ENCODE measurements around the gene GNAT3.
A peak's percentile ranks its signal among the peaks of the same experiment; 100 is the strongest.

The GNAT3 gene

DNA sequence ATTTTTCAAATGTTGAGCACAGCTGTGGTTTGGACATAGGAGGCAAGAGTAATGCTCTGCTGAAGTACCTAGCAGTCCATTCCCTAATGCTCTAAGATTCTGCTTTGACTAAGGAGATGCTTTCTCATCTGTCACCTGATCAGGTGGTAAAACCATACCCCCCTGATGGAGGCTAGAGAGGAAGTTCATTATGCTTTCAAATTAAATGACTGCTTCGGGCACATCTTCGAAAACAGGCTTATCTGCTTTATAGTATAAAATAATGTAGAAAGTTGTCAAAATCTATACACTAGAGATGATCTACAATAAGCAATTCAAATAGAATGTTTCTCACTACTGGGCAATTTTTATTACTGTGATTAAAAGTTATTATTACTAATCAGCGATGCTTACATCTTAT, at the start of gene GNAT3:
GNAT3 (minus strand) TSS at position 101 of the 400 bp plus-strand sequence. CDS start 138 bp downstream, outside the sequence.
- no peak for DNase-seq (ENCODE audit: low spot score)

DNA sequence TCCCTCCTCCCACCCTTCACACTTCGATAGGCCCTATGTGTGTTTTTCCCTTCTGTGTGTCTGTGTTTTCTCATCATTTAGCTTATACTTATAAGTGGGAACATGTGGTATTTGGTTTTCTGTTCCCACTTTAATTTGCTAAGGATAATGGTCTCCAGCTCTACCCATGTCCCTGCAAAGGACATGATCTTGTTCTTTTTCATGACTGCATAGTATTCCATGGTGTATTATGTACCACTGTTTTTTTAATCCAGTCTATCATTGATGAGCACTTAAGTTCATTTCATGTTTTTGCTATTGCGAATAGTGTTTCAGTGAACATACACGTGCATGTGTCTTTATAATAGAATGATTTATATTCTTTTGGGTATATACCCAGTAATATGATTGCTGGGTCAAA, 46.3 kb upstream of the GNAT3 start:
- DNase-seq (ENCODE audit: low spot score), result no peak

DNA sequence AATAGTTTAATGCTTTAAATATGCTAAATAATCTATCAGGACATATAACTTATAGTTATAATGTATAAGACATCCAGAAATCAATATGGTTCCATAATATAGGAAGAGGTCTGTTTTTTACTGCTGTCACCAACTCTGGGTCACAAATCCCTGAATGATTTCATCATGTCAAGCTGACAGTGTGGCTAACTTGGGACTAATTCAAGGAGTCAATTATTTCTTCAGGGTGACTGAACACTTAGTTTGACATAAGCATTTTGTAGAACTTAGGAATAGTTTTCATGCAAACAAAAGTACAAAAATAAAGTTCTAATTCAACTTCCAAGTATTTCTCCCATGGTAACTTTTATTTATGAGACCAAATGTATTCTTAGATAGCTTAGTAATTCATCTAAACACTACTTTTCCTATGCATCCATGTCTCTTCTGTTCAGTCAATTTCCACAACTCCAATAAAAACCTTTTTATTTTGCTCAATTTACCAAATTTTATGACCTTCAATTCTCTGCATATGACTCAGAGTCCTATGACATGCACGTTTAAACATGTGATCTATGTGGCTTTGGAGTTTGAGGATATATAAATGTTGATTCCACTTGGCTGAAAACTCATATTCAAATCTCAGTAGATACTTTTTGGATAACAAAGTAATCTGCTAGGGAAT, 40.3 kb upstream of the GNAT3 start:
- DNase-seq (ENCODE audit: low spot score), result peak; percentile 66

GRCh38 chr7:80550005-80550404, 38.1 kb upstream of the GNAT3 start:
- DNase-seq (ENCODE audit: low spot score), result no peak

DNA sequence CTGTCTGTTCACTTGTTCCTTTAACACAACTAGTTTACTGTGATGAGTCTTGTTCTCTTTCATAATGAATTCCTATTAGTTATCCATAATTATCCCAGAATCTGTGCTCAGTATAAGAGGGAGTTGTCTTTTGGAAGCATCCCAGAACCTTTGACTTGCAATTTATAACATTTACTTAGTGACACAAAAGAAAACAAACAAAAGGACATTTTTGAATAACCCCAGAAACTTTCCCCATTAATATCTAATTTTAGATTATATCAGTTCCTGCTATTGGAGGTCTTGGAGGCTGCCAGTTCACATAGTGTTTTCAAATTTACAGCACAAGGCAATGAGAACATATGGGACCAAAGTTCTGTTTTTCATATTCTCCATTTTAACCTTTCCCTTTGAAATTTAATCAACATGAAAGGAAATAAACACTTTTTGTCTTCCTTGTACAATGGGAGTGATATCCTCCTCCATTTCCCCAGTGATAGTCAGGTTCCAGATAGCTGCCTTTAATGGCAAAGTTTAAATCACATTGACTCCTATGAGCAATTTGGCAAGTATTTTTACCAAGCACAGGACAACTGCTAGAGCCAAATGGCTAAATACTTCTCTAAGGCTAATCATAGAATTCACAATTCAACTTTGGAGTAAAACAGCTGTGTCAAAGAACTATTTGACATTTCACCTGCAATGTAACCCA, 37.1 kb upstream of the GNAT3 start:
- DNase-seq (ENCODE audit: low spot score), result no peak

- DNase-seq (ENCODE audit: low spot score), result peak; percentile 62
Measured at GRCh38 chr7:80542398-80542797, 30.5 kb upstream of the GNAT3 start.

DNA sequence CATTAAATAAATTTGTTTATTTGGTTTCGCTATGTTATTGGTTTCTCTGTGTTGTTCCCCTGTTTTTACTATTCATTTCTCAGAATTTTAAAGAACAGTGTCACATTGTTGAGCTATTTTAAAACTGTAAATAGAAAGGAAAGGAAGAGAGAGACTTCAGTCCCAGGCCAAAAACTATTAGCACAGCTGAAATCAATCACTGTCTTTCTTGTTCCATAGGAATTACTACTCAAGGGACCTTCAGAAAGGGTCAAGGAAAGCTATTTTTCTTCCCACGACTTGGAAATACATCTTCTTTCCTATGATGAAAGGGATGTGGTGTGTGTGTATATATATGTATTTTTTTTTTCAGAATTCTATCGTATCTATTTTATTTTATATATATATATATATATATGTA, 29.0 kb upstream of the GNAT3 start:
- DNase-seq (ENCODE audit: low spot score), result peak; percentile 13

- no peak for DNase-seq (ENCODE audit: low spot score)
Measured at GRCh38 chr7:80537091-80537490, 25.2 kb upstream of the GNAT3 start.

- no peak for DNase-seq (ENCODE audit: low spot score)
Measured at GRCh38 chr7:80536426-80536825, 24.6 kb upstream of the GNAT3 start.

DNA sequence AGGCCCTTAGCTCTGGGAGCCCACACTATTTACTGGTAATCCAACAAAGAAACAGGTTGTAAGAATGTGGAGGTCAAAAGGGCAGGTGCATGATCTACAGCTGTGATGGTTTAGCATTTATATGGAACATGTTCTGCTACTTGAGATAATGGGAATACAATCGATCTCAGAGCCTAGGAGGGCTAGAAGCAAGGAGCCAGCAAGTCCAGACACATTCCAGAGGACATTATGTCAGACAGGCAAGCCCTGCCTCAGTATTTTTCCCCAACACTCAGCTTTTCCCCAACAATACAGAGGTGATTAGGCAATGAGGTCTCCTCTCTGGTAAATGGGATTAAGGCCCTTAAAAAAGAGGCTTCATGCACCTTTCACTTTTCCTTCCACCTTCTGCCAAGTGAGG, 21.4 kb upstream of the GNAT3 start:
- DNase-seq (ENCODE audit: low spot score), result no peak

DNA sequence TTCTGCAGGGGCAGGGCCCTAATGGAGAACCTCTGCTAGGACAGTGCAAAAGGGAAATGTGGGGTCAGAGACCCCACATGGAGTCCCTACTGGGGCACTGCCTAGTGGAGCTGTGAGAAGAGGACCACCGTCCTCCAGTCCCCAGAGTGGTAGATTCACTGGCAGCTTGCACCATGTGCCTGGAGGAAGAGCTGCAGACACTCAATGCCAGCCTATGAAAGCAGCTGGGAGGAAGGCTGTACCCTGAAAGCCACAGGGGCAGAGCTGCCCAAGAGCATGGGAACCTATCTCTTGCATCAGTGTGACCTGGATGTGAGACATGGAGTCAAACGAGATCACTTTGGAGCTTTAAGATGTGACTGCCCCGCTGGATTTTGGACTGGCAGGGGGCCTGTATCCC, 20.3 kb upstream of the GNAT3 start:
- DNase-seq (ENCODE audit: low spot score), result no peak

GRCh38 chr7:80530136-80530535, 18.3 kb upstream of the GNAT3 start:
- no peak for DNase-seq (ENCODE audit: low spot score)

- no peak for DNase-seq (ENCODE audit: low spot score)
Measured at GRCh38 chr7:80529362-80529761, 17.5 kb upstream of the GNAT3 start.

DNA sequence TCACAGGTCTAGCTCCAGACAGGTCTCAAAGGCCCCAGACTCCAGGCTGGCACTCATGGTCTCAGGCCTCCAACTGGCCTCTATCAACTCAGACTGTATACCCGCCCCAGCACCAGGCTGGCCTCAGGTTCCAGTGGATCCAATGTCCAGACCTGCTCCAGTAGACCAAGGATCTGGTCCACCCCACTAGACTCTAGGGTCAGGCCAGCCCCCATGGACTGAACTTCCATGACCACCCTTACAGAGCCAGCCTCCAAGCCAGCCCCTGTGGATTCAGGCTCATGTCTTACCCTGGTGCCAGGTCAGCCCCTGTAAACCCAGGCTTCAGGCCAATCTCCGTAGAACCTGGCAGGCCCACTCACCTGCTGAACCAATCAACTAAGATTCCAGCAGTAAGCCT, 16.8 kb upstream of the GNAT3 start:
- no peak for DNase-seq (ENCODE audit: low spot score)

DNA sequence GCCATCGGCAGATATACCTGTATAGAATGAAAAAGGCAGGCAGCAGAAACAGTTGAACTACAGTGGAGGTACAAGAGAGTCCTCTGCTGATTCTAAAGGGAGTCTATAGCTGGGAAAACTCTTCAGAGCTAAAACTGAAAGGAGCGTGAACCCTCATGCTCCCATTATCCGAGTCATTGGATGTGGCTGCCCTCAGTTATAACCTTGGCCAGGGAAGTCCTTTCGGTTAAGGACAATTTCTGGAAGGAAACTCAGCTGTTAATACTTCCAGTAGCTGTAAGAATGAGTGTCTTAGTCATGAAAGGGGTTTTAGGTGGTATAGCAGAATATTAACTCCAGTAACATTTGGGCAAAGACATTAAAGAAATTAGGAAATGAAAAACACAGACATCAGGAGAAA, 14.6 kb upstream of the GNAT3 start:
- DNase-seq (ENCODE audit: low spot score), result no peak

DNA sequence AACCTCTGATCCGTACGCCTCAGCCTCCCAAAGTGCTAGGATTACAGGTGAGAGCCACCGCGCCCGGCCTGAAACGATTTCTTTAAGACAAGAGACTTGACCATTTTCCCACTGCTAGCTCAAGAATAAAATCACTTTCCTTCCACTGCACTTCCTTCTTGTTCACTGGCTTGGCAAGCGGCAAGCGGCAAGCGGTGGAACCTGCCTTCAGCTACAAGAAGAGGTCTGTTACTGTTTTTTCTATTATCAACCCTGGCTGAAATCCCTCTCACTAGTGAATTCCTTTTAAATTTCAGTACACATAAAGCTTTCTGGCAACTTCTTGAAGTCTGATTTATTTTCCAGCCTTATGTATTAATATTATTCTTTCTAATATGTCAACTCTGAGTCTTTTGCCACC, 12.8 kb upstream of the GNAT3 start:
- DNase-seq (ENCODE audit: low spot score), result no peak

DNA sequence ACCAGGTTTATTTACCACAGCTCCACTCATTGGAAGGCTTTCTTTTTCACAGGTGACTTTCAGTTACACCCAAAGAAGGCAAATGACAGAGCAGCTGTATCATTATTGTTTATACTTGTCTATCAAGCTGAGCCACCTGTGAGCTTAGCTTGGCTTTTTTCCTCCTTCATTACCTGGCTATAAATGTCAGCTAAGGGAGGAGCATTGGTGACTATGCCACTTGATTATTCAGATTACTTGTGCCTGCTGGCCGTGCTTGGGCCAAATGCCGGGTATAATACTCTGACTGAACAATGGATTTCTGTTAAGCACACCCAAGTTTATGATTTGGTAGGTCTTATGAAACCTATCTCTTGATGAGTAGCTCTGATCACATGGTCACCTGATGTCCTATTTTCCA, 9.9 kb upstream of the GNAT3 start:
- DNase-seq (ENCODE audit: low spot score), result no peak

DNA sequence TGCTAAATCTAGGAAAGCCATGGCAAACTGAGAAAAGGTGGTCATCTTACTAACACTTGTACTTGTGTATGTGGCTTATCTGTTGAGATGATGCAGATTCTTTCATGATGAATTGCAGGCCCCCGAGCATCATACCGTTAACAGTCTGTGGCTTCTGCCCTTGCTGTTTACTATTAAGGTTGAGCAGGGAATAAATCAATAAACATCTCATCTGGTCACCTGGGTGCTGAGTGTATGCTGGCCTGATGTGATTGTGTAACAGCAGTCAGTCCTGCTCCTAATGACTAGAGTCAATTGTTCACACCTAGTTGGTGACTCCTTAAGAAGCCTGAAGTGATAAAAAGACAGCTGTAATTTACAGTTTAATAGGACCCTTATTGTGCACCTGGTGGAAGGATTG, 8.3 kb upstream of the GNAT3 start:
- no peak for DNase-seq (ENCODE audit: low spot score)

GRCh38 chr7:80517282-80517747, 5.5 kb upstream of the GNAT3 start:
- DNase-seq (ENCODE audit: low spot score), result no peak

DNA sequence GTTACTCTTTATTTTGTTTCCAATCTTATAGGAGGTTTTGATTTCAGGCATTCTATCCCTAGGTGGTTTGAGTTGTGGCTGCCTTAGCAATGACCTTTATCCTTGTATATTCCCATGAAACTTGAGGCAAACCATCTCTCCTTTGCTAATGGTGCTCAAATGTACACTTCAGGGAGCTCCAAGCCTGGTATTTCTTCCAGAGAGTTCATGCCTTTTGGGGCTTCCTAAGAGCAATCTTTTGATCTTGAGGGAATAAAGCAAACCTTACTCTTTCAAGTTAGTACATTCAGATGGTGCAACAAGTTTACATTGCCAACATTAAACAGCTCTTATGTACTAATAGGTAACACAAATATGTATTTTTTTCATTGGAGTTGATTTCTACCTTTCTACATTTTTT, 3.4 kb upstream of the GNAT3 start:
- DNase-seq (ENCODE audit: low spot score), result no peak

GRCh38 chr7:80510021-80510420, 1.8 kb downstream of the GNAT3 start:
- no peak for DNase-seq (ENCODE audit: low spot score)

DNA sequence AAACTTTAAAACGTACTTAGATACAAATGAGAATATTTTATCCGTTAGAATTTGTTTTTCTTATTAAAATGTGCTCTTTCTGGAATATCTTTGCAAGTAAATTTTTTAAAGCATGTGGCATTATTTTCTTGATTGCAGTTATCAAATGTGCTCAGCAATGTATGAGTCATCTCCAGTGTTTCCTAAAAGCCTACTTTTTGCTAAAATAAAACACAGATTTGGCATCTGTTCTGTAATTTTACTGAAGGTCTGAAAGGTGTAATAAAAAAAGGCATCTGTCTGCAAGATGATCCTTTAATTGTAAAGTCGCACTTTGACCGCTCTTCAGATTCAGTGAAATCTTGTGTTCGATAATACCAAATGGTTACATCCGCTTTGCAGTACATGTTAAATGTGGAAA, 3.4 kb downstream of the GNAT3 start:
- peak; percentile 28 for DNase-seq (ENCODE audit: low spot score)

DNA sequence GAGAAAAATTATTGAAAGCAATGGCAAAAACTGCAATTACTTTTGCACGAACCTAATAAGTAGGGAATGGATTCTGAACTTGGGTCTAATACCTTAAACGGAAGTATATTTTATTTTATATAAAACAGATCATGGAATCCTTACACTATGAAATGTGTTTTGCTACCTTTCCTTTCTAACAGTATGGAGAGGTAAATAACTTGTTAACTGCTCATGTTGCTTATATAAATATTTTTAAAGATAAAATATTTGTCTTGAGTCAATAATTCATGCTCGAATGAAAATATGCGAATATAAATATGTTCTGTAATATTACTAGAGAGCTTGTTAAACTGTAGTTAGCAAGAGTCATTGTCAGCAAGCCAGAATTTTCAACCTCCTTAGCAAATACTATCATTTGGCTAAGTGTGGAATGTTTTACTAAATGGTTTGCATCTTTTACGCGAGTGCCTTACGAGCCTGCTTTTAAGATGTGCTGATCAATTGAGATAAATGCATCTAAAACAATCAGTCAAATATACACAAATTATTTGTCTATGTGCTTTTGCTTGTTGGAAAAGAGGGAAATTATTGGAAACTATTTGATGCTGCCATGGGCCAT, 5.9 kb downstream of the GNAT3 start:
- no peak for DNase-seq (ENCODE audit: low spot score)

- DNase-seq (ENCODE audit: low spot score), result no peak
Measured at GRCh38 chr7:80500325-80500724, 11.5 kb downstream of the GNAT3 start.
